Prostate gland (tissue), 2 donors: ENCODE data around the gene MYO9B.

Experiments
- POLR2AphosphoS5 ChIP-seq: sonication (generic); formaldehyde crosslinking; IDR thresholded peaks from one replicate; pipeline ENCODE4 v1.6.1; 2017; ENCODE audit warnings: antibody characterized with exemption
- TF ChIP-seq, protein P1 (sequence below), 4 experiments: fragments of 200-600 bp in 2 of 4; fragments of 450-650 bp in 2 of 4; sonication (generic) in 2 of 4; IDR thresholded peaks; 1 replicate in 3 of 4; 2 replicates in 1 of 4; pipeline ENCODE4 v1.5.1; 2016 to 2019; ENCODE audit warnings: antibody characterized with exemption in 4 of 4, mild to moderate bottlenecking in 2 of 4, moderate library complexity in 2 of 4

DNA sequence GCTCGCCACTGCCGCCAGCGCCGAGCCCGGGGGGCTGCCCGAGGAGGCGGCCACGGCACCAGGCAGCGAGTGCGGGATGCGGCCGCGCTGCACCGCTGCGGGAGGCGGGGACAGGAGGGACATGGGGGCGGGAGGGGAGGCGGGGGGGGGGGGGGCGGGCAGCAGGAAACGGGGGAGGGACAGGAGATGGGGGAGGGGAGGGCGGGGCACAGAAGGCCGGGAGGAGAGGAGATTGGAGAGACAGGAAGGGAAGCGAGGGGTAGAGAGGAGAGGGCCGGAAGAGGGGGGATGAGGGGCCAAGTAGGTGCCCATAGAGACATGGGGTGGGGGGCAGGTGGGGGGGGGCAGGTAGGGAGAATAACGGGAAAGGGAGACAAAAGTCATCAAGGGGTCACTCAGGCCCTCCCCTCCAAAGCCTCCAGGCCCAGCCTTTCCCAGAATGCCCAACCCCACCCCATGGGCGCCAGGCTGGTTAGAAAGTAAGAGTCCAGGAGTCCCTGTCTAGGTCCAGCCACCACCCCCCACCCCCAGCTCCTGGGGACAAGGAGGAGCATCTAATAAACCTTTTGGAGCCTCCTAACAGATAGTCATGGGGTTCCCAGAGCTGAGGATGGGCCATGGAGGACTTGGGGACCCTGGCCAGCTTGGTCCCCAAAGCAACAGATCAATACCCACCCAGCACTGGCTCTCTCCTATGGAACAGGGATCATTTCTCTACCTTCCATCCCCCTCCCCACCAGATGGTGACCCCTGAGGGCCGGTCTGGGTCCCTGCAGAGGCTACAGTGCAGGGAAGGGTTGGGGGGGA lies 160.6 kb downstream of the MYO9B start:
- TF ChIP-seq, protein P1, sequence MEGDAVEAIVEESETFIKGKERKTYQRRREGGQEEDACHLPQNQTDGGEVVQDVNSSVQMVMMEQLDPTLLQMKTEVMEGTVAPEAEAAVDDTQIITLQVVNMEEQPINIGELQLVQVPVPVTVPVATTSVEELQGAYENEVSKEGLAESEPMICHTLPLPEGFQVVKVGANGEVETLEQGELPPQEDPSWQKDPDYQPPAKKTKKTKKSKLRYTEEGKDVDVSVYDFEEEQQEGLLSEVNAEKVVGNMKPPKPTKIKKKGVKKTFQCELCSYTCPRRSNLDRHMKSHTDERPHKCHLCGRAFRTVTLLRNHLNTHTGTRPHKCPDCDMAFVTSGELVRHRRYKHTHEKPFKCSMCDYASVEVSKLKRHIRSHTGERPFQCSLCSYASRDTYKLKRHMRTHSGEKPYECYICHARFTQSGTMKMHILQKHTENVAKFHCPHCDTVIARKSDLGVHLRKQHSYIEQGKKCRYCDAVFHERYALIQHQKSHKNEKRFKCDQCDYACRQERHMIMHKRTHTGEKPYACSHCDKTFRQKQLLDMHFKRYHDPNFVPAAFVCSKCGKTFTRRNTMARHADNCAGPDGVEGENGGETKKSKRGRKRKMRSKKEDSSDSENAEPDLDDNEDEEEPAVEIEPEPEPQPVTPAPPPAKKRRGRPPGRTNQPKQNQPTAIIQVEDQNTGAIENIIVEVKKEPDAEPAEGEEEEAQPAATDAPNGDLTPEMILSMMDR (IDR thresholded peaks at IDR 0.05): no peak
- no peak for TF ChIP-seq POLR2AphosphoS5
